Upper lobe of right lung (tissue), 1 donor: ENCODE measurements around the gene SGIP1. TPM values are rescaled to one million over a fixed set of nuclear protein-coding genes. Genes with fewer than 3 reads are reported as not detected.

Experiments used
- ATAC-seq: fragments of 200-7000 bp; cut with Tn5 transposase; one replicate; pipeline ENCODE4 v1.9.1; 2020; ENCODE audit warnings: mild to moderate bottlenecking, moderate library complexity
- DNase-seq: peaks from one replicate; pipeline ENCODE4 v3.0.0-alpha.2; 2020
- H3K27ac ChIP-seq: fragments of 200-600 bp; one replicate; pipeline ENCODE4 v1.8.0; 2022
- H3K27me3 ChIP-seq: fragments of 200-600 bp; one replicate; pipeline ENCODE4 v1.8.0; 2022; ENCODE audit warnings: mild to moderate bottlenecking
- H3K36me3 ChIP-seq: fragments of 200-600 bp; one replicate; pipeline ENCODE4 v1.8.0; 2022
- H3K4me1 ChIP-seq: fragments of 200-600 bp; one replicate; pipeline ENCODE4 v1.8.0; 2022
- H3K4me3 ChIP-seq: fragments of 200-600 bp; one replicate; pipeline ENCODE4 v1.8.0; 2022; ENCODE audit warnings: mild to moderate bottlenecking
- H3K9me3 ChIP-seq: fragments of 200-600 bp; one replicate; pipeline ENCODE4 v1.8.0; 2022
- CTCF ChIP-seq: fragments of 200-600 bp; IDR thresholded peaks from one replicate; pipeline ENCODE4 v1.8.0; 2022; ENCODE audit warnings: antibody characterized with exemption
- intact Hi-C: fragments of 100-400 bp; cut with DNase I; formaldehyde crosslinking; loops from one replicate; pipeline ENCODE4 v1.11.0; 2022
- total RNA-seq: library from RNA; stranded (reverse); fragmentation: NEBNext Ultra II Directional; extraction: Animal tissue kit (Norgen Biotek cat#: 25700); gene quantifications from one replicate; pipeline ENCODE4 v1.2.1, GENCODE V29; 2021
- donor health status: DM: no; HTN: yes; CAD: no; lungs with severe emphysema.

Gene SGIP1
- total RNA-seq, 1 donor from 2014 or later = 19.8 TPM

DNA sequence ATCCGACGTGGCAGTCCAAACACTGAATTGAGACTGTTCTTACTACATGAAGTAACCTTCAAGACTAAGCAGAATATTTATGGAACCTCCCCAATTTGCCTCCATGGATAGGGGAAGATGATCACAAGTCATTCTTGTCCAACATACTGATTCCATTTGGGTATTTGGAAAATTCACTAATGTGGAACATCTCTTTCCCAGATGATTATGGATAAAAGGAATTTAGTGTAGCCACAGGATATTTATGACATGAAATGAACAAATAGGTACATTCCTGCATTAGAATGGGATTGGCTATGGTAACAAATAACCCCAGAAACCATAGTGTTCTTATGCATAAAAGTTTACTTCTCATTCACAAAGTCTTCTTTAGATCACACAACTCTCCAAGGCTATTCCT lies 40.2 kb upstream of the SGIP1 start:
- H3K27me3 ChIP-seq = no peaks in the 10 kb centered on the region
- DNase-seq (no peak), ATAC-seq (no peak)
- intact Hi-C loops = no loop called here
- H3K36me3 ChIP-seq = no peaks in the 10 kb centered on the region
- no peaks in the 10 kb centered on the region for H3K4me1 ChIP-seq
- no peaks in the 10 kb centered on the region for H3K9me3 ChIP-seq
- no peak for TF ChIP-seq CTCF
- no peak overlapping the region for H3K4me3 ChIP-seq
- H3K27ac ChIP-seq = no peak overlapping the region

GRCh38 chr1:66494482-66494881 lies 39.5 kb upstream of the SGIP1 start:
- Histone ChIP-seq H3K27ac (no peak overlapping the region), H3K4me1 (no peaks in the 10 kb centered on the region), H3K27me3 (no peaks in the 10 kb centered on the region), H3K9me3 (no peaks in the 10 kb centered on the region), H3K36me3 (no peaks in the 10 kb centered on the region), H3K4me3 (no peak overlapping the region)
- intact Hi-C loops = no loop called here
- no peak for TF ChIP-seq CTCF
- DNase-seq (no peak), ATAC-seq (no peak)

DNA sequence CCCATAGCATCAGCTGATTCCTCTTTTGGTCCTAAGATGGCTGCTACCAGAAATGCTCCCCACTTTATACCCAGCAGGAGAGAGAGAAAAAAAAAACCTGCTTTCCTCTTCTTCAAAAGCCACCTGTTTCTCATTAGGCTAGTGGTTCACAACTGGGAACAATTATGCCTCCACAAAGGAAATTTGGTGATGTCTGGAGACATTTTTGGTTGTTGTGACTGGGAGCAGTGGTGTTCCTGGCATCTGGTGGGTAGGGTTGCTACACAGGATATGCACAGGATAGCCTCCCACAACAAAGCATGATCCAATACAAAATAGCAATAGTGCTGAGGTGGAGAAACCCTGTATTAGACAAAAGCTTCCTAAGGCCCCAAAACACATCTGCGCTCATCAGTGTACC lies 38.5 kb upstream of the SGIP1 start:
- no peaks in the 10 kb centered on the region for H3K27me3 ChIP-seq
- TF ChIP-seq CTCF = no peak
- no peak for ATAC-seq
- DNase-seq = no peak
- no peaks in the 10 kb centered on the region for H3K9me3 ChIP-seq
- H3K4me3 ChIP-seq = no peak overlapping the region
- no peaks in the 10 kb centered on the region for H3K4me1 ChIP-seq
- no peak overlapping the region for H3K27ac ChIP-seq
- no peaks in the 10 kb centered on the region for H3K36me3 ChIP-seq
- intact Hi-C loops = no loop called here

DNA sequence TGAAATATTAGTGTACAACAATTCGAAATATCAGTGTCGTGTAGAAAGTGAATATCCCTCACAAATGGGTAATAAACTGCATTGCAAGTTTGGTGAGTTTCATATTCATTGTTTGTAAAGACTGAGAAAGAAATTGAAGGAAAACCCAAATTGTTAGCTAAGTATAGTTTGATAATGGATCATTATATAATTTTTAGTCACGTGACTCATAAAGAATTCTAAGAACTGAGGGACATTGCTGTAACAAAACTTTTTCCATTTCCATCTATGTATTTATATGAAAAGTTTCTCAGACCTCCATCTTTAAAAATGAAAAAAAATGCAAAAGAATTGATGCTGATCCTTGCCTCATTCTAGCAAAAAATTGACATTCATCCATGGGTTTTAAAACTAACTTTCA lies 36.0 kb upstream of the SGIP1 start:
- Histone ChIP-seq H3K27ac (no peak overlapping the region), H3K36me3 (no peaks in the 10 kb centered on the region), H3K4me1 (no peaks in the 10 kb centered on the region), H3K4me3 (no peak overlapping the region), H3K27me3 (no peaks in the 10 kb centered on the region), H3K9me3 (no peaks in the 10 kb centered on the region)
- intact Hi-C loops = no loop called here
- ATAC-seq (no peak), DNase-seq (no peak)
- no peak for TF ChIP-seq CTCF

GRCh38 chr1:66500301-66500700 lies 33.7 kb upstream of the SGIP1 start:
- Histone ChIP-seq H3K9me3 (no peaks in the 10 kb centered on the region), H3K4me3 (no peak overlapping the region), H3K27me3 (no peaks in the 10 kb centered on the region), H3K4me1 (no peaks in the 10 kb centered on the region), H3K36me3 (no peaks in the 10 kb centered on the region), H3K27ac (no peak overlapping the region)
- DNase-seq (no peak), ATAC-seq (no peak)
- intact Hi-C loops = no loop called here
- TF ChIP-seq CTCF = no peak

DNA sequence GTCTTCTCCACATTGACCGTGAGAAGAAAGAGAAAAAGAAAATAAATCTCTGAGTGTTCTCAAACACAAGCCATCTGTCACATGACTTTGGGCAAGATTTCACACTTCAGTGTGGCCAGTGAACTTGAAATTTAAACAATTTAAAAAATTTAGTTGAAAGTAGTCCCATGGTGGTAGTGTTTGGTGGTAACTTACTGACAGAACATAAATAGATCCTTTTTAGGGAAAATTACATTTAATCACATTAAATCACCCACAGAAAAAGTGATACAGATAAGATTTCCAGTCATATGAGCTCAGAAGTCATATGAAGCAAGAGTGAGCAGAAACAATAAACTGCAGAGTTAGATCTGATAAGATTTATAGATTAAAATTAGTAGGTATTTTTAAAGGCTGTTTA lies 31.9 kb upstream of the SGIP1 start:
- TF ChIP-seq CTCF = no peak
- Histone ChIP-seq H3K27me3 (no peaks in the 10 kb centered on the region), H3K9me3 (no peaks in the 10 kb centered on the region), H3K27ac (no peak overlapping the region), H3K4me3 (no peak overlapping the region), H3K4me1 (no peaks in the 10 kb centered on the region), H3K36me3 (no peaks in the 10 kb centered on the region)
- intact Hi-C loops = no loop called here
- ATAC-seq (no peak), DNase-seq (no peak)
